Glutamatergic neuron (in vitro differentiated cells): Measurements from ENCODE around the gene NKX2-4. TPM values are rescaled to one million over a fixed set of nuclear protein-coding genes. Genes with fewer than 3 reads are reported as not detected.

ENCODE experiments used
- DNase-seq: peaks from one replicate; pipeline ENCODE4 v3.0.0; 2022
- H3K27ac Mint-ChIP-seq: one replicate; pipeline ENCODE4 v1.8.0; 2020; ENCODE audit warnings: mild to moderate bottlenecking, mixed read lengths, inconsistent platforms; ENCODE audit not compliant: unreplicated experiment
- H3K27me3 Mint-ChIP-seq: one replicate; pipeline ENCODE4 v1.8.0; 2020; ENCODE audit warnings: mild to moderate bottlenecking, moderate library complexity, mixed read lengths, inconsistent platforms; ENCODE audit not compliant: unreplicated experiment
- H3K36me3 Mint-ChIP-seq: one replicate; pipeline ENCODE4 v1.8.0; 2020; ENCODE audit warnings: mild to moderate bottlenecking, mixed read lengths, inconsistent platforms; ENCODE audit not compliant: unreplicated experiment
- H3K4me1 Mint-ChIP-seq: one replicate; pipeline ENCODE4 v1.8.0; 2020; ENCODE audit warnings: mild to moderate bottlenecking, low read depth, mixed read lengths, inconsistent platforms; ENCODE audit not compliant: unreplicated experiment
- H3K4me3 Mint-ChIP-seq: one replicate; pipeline ENCODE4 v1.8.0; 2020; ENCODE audit warnings: mild to moderate bottlenecking, mixed read lengths, inconsistent platforms; ENCODE audit not compliant: unreplicated experiment
- H3K9me3 Mint-ChIP-seq: one replicate; pipeline ENCODE4 v1.8.0; 2020; ENCODE audit warnings: mild to moderate bottlenecking, moderate library complexity, mixed read lengths, inconsistent platforms; ENCODE audit not compliant: unreplicated experiment
- total RNA-seq: library from RNA; stranded (reverse); fragmentation: NEBNext Ultra II Directional; extraction: Animal tissue kit (Norgen Biotek cat#: 25700); gene quantifications from one replicate; pipeline ENCODE4 v1.2.1, GENCODE V29; 2021; ENCODE audit not compliant: unreplicated experiment
- TF ChIP-seq, protein P1 (sequence below): fragments of 200-600 bp; sonication (generic); IDR thresholded peaks from one replicate; pipeline ENCODE4 v1.5.0; 2021; ENCODE audit not compliant: partially characterized antibody, unreplicated experiment

Gene NKX2-4
- total RNA-seq, 1 donor from 2014 or later: not detected

DNA sequence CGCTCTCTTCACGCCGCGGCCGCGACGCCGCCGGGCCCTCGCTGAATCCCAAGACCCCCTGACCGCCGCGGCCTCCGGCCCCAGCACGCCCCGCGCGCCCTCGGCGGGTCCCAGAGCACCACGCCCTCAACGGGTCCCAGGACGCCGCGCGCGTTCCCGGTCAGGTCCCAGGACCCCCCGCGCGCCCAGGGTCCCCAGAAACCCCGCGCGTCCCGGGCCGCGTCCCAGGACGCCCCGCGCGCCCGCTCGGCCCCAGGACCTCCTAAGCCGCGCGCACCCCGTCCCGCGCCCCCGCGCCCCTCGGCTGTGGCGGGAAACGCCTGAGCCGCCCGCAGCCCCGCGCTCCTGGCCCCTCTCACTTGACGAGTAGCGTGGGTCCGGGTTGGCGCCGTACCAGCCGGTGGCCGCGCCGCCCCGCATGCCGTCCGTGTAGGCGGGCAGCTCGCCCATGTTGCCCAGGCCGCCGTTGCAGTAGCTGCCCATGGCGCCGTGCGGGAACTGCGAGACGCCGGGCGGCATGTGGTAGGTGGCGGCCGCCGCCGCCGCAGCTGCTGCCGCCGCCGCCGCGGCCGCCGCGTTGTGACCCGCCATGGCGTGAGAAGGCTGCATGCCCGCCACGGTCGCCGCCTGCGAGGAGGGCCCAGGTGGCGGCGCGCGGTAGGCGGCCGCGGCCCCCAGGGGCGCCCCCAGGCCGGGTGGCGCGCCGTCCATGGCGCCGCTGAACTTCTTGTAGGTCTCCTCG, 556 bp downstream of the NKX2-4 start:
- TF ChIP-seq, protein P1, sequence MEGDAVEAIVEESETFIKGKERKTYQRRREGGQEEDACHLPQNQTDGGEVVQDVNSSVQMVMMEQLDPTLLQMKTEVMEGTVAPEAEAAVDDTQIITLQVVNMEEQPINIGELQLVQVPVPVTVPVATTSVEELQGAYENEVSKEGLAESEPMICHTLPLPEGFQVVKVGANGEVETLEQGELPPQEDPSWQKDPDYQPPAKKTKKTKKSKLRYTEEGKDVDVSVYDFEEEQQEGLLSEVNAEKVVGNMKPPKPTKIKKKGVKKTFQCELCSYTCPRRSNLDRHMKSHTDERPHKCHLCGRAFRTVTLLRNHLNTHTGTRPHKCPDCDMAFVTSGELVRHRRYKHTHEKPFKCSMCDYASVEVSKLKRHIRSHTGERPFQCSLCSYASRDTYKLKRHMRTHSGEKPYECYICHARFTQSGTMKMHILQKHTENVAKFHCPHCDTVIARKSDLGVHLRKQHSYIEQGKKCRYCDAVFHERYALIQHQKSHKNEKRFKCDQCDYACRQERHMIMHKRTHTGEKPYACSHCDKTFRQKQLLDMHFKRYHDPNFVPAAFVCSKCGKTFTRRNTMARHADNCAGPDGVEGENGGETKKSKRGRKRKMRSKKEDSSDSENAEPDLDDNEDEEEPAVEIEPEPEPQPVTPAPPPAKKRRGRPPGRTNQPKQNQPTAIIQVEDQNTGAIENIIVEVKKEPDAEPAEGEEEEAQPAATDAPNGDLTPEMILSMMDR: no peak
- Mint-ChIP-seq H3K9me3 (peaks cover 12% of the 10 kb centered on the region), H3K27ac (no peak overlapping the region), H3K4me3 (no peak overlapping the region), H3K4me1 (peaks cover 2% of the 10 kb centered on the region), H3K27me3 (peaks cover 27% of the 10 kb centered on the region), H3K36me3 (no peaks in the 10 kb centered on the region)
- peak; percentile 49 for DNase-seq

DNA sequence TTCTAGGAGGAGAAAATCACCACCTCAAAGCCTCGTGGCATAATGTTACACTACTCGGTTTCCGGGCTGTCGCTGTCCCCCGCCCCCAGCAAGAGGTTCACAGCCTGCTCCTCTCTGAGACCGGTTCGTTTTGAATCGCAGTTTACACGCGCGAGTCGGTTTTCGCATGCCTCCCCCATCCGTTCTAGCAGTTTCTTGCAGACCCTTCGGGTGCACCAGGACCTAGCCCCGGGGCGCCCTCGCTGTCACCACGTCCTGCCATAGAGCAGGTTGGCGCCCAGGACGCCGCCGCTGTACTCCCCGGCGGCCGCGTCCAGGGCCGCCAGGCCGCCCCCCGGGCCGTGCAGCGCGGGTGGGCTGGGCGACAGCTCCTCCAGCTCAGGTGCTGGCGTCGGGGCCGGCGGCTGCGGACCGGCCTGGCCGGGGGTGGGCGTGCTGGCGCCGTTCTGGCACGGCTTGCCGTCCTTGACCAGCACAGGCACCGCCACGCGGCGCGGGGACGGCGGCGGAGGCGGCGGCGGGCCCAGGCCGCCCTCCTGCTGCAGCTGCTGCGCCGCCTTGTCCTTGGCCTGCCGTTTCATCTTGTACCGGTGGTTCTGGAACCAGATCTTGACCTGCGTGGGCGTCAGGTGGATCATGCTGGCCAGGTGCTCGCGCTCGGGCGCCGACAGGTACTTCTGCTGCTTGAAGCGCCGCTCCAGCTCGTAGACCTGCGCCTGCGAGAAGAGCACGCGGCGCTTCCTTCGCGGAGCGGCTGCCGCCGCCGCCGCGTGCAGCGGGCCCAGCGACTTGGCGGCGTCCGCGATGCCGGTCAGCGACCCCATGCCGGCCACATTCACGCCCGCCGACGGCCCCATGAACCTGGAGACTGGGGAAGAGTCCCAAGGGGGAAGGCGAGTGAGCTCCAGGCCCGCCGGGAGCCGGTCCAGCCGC, 1.4 kb downstream of the NKX2-4 start:
- Mint-ChIP-seq H3K36me3 (no peaks in the 10 kb centered on the region), H3K4me3 (peak overlapping the region; percentile 52), H3K4me1 (peaks cover 6% of the 10 kb centered on the region), H3K27me3 (peaks cover 29% of the 10 kb centered on the region), H3K27ac (no peak overlapping the region), H3K9me3 (peaks cover 14% of the 10 kb centered on the region)
- TF ChIP-seq, protein P1: no peak
- DNase-seq: peak; percentile 46

DNA sequence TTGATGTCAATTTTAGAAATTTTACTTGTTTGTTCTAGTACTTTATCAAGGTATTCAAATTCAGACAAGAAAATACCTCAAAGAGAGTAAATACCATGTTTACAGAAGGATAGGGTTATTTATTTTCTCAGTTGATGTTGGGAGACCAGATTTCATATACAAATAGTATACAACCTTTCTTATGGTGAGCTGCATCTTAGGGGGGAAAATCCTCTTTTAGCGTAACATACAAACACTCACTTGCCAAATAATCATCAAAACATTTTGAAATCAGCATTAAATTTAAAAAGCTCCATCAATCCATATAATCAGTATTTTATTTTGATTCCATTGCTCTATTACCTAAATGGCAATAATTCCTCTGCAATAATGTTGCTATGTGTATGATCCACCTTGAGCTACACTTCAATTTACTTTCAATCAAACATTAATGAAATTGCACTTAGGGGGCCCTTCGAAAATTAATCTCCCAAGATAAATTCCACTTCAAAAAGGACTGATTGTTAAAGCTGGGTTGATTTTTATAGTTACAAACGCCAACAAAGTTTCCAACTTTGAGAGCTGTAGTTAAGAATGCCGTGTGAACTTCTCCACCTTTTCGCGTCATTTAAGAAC, 2.2 kb downstream of the NKX2-4 start:
- peaks cover 31% of the 10 kb centered on the region for H3K27me3 Mint-ChIP-seq
- peak overlapping the region; percentile 52 for H3K4me3 Mint-ChIP-seq
- TF ChIP-seq, protein P1: no peak
- H3K36me3 Mint-ChIP-seq: no peaks in the 10 kb centered on the region
- no peak for DNase-seq
- peaks cover 14% of the 10 kb centered on the region for H3K9me3 Mint-ChIP-seq
- no peak overlapping the region for H3K27ac Mint-ChIP-seq
- peaks cover 8% of the 10 kb centered on the region for H3K4me1 Mint-ChIP-seq

DNA sequence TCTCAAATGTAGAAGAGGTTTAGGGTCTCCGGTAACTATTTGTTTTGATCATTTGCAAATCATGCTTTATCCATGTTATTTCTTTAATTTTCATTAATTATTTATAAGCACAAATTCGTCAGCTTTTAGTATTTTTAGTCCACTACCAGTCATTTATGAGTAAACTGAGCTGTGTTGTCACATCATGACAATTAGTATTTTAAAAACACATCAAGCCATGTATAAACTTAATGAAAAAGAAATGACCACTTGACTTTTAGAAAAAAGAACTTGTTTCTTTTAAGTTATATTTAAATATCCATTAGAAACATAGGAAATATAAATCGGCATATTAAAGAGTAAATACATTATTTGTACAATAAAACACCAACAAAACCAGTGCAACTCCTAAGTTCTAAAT, 2.8 kb downstream of the NKX2-4 start:
- Mint-ChIP-seq H3K4me3 (no peak overlapping the region), H3K9me3 (peaks cover 14% of the 10 kb centered on the region), H3K4me1 (peaks cover 8% of the 10 kb centered on the region), H3K36me3 (no peaks in the 10 kb centered on the region), H3K27ac (no peak overlapping the region), H3K27me3 (peaks cover 32% of the 10 kb centered on the region)
- TF ChIP-seq, protein P1: no peak
- DNase-seq: no peak
